GM13977 (cell line): Measurements from ENCODE around the gene ALAD.
"Not testable (repeated sequence)": the region's sequence is repeated elsewhere in the genome, so short reads cannot be mapped to it uniquely, and the experiment has no call there.

Experiments
- DNase-seq: peaks from one replicate; pipeline ENCODE4 v3.0.0; 2012; ENCODE audit warnings: low spot score
- in situ Hi-C: fragments of 300-500 bp; cut with MboI; formaldehyde crosslinking; loops from one replicate; pipeline ENCODE4 v1.12.0; 2022; ENCODE audit warnings: low sequenced_read_pairs, low pct_unique_long_range_greater_than_20kb, mixed read lengths, inconsistent platforms; ENCODE audit not compliant: unreplicated experiment
- TF ChIP-seq, protein P1 (sequence below): IDR thresholded peaks from 2 replicates; pipeline ENCODE4 v1.5.1; 2012; ENCODE audit warnings: mild to moderate bottlenecking, control low read depth; ENCODE audit not compliant: insufficient read depth; ENCODE audit errors: extremely low read depth, missing control alignments

Gene ALAD

DNA sequence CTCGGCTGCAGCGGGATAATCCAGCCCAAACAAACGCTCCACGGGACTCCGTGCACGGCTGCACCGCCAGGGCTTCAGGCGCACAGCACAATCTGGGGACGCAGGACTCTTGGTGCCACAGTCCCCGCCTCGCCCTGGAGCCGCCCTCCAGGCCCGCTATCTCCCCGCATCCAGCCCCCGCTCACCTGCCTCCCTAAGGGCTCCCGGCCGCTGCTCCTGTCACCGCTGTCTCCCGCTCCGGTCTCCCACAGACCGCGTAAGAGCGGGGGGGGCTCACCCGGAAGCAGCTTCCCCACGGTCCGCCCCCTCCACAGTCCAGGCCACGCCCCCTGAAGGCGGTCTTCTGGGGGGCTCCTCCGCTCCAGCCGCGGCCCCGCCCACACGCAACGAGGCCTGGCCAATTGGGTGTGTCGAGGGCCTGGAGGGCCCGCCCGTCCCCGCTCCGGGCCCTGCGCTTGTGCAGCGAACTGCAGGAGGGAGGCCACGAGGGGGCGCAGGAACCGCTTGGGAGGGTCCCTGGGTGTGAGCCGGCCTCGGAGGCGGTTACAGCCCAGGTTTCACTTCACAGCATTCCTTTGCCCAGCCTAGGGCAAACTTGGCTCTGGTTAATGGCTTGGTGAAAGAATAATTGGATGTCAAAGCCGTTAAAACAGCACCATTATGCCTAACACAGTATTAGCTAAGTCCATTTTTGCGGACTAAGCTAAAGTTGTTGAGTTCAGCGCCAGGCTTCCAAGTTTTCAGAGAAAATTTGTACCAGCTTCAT is at the start of gene ALAD:
TSS of gene ALAD (minus strand) at position 258 of the 766 bp plus-strand sequence. CDS start 7,725 bp downstream, outside the sequence.
- in situ Hi-C loops: no loop called here

DNA sequence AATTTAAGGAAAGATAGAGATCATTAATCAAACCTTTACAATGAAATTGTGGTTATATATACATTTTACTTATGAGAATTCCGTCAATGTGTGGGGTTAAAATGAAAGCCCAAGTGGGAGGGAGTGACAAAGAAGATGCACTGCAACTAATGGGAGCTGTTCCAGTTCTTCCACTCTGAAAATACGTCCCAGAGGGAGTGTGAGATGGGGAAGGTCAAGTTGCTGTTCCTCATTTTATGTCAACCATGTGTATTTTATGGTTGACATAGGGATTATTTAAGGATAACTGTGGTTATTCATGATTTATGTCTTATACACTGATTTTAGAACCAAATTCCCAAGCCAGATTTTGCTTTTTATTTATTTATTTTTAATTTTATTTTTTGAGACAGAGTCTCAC is 48.3 kb upstream of the ALAD start:
- in situ Hi-C loops: no loop called here
- DNase-seq: no peak
- TF ChIP-seq, protein P1, sequence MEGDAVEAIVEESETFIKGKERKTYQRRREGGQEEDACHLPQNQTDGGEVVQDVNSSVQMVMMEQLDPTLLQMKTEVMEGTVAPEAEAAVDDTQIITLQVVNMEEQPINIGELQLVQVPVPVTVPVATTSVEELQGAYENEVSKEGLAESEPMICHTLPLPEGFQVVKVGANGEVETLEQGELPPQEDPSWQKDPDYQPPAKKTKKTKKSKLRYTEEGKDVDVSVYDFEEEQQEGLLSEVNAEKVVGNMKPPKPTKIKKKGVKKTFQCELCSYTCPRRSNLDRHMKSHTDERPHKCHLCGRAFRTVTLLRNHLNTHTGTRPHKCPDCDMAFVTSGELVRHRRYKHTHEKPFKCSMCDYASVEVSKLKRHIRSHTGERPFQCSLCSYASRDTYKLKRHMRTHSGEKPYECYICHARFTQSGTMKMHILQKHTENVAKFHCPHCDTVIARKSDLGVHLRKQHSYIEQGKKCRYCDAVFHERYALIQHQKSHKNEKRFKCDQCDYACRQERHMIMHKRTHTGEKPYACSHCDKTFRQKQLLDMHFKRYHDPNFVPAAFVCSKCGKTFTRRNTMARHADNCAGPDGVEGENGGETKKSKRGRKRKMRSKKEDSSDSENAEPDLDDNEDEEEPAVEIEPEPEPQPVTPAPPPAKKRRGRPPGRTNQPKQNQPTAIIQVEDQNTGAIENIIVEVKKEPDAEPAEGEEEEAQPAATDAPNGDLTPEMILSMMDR: no peak

More for the DNA sequence above, at the start of gene ALAD:
- TF ChIP-seq, protein P1: peak; percentile 98
- DNase-seq: peak; percentile 99

DNA sequence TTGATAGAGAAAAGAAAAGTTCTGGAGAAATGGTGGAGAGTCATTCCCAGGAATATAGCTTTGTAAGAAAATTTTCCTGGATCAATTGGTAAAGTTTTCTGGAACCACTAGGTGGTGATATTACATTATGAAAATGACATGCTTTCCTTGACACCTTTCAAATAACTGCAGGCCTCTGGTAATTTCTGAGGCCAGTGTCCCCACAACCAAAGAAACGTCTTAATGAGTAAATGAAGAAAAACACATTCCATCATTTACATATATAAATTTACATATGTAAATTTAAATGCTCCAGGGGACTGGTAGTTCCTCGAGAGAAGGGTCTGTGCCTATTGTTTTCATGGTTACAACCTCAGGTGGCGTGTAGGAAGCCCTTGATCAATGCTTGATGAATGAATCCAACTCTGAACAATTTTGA is 45.2 kb upstream of the ALAD start:
- TF ChIP-seq, protein P1: peak; percentile 55
- in situ Hi-C loops: no loop called here
- DNase-seq: peak; percentile 81

DNA sequence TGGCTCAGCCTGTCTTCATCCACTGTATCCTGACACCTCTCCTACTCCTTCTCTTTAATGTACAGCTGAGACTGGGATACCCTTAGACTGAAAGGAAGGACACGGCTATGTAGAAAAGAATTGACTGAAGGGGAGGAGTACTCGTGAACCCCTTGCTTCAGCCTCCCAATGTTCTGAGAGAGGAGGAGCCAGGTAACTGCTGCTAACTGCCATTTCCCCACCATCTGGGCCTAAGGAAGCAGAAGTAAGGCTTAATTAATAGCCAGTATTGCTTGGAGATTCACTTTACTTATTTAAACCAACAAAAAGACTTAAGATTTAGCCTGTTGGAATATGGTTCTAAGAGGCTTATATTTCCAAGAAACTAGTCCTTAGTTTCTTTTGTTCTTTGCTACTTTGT is 43.7 kb upstream of the ALAD start:
- in situ Hi-C loops: no loop called here
- TF ChIP-seq, protein P1: no peak
- no peak for DNase-seq

DNA sequence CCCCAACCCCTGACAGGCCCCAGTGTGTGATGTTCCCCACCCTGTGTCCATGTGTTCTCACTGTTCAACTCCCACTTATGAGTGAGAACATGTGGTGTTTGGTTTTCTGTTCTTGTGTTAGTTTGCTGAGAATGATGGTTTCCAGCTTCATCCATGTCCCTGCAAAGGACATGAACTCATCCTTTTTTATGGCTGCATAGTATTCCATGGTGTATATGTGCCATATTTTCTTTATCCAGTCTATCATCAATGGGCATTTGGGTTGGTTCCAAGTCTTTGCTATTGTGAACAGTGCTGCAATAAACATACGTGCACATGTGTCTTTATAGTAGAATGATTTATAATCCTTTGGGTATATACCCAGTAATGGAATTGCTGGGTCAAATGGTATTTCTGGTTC is 36.6 kb upstream of the ALAD start:
- DNase-seq, in situ Hi-C loops: not testable (repeated sequence)

DNA sequence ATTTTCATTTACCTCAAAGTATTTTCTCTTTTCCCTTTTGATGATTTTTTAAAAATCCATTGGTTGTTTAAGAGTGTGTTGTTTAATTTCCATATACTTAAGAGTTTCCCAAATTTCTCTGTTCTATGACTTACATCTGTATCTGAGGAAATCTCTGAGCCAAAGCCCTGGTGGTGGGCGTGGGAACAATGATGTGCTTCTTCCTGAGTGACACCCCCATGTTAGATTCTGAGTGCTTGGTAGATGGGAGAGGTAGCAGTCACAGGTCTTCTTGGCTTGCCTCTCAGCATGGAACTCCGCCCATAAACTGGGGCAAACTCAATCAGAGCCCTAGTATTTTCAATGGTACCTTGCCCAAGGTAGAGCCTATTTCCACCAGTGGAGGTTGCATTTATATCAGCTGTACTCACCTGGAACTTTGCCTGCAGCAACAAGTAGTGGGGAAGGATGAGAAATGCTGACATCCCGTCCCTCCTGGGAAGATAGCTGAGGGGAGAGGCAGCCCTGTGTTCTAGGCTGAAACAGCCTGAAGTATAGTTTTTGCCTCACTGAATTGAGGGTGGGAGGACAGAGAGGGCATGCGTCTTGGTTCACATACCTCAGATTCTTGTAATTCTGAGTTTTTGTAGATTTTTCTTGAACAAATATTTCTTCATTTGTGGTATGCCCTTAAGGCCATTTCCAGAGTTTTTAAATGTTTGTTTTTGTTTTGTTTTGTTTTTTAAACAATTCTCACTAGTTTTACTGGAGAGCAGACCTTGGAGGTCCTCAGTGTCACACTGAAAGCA is 35.8 kb upstream of the ALAD start:
- TF ChIP-seq, protein P1: no peak
- in situ Hi-C loops: no loop called here
- DNase-seq: no peak

DNA sequence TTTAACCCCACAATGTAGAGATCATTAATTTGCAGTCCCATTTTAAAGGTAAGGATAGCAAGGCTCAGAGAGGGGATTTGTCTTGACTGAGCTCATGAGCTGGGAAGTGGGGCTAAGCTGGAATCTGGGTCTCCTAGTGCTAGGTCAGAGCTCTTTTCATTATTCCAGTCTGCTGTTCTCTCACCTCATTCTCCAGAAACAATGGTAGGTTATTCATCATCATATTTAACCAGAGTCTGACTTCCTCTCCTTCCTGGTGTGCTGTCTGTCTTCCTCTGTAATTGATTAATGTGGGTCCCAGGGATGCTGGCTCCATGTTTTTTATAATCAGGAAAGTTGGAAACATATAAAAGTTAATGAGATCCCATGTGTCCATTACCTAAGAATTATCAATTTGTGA is 30.1 kb upstream of the ALAD start:
- TF ChIP-seq, protein P1: no peak
- in situ Hi-C loops: no loop called here
- DNase-seq: no peak
